T-helper 1 cell treated with Interleukin-12 subunit alpha and Interleukin-12 subunit beta and Interleukin-4 antibody, amounts not matched to agents 30 μg/mL and 1 μg/mL, for 36 hours (primary cell): ENCODE data around the gene AOPEP.

Experiments used
- H3K27ac Mint-ChIP-seq: one replicate; pipeline ENCODE4 v1.8.0; 2021; ENCODE audit warnings: mild to moderate bottlenecking, mixed read lengths
- H3K27me3 Mint-ChIP-seq: one replicate; pipeline ENCODE4 v1.8.0; 2021; ENCODE audit warnings: low read depth, mixed read lengths
- H3K36me3 Mint-ChIP-seq: one replicate; pipeline ENCODE4 v1.8.0; 2021; ENCODE audit warnings: low read depth, mixed read lengths
- H3K4me1 Mint-ChIP-seq: one replicate; pipeline ENCODE4 v1.8.0; 2021; ENCODE audit warnings: low read depth, mixed read lengths
- H3K4me3 Mint-ChIP-seq: one replicate; pipeline ENCODE4 v1.8.0; 2021; ENCODE audit warnings: mild to moderate bottlenecking, moderate library complexity, mixed read lengths
- H3K9me3 Mint-ChIP-seq: one replicate; pipeline ENCODE4 v1.8.0; 2021; ENCODE audit warnings: mixed read lengths

AOPEP gene

GRCh38 chr9:94920420-94921091 lies 194.1 kb downstream of the AOPEP start:
- Mint-ChIP-seq H3K4me3 (no peak overlapping the region), H3K4me1 (peaks cover 3% of the 10 kb centered on the region), H3K27ac (no peak overlapping the region), H3K36me3 (no peaks in the 10 kb centered on the region), H3K27me3 (no peaks in the 10 kb centered on the region), H3K9me3 (no peaks in the 10 kb centered on the region)

DNA sequence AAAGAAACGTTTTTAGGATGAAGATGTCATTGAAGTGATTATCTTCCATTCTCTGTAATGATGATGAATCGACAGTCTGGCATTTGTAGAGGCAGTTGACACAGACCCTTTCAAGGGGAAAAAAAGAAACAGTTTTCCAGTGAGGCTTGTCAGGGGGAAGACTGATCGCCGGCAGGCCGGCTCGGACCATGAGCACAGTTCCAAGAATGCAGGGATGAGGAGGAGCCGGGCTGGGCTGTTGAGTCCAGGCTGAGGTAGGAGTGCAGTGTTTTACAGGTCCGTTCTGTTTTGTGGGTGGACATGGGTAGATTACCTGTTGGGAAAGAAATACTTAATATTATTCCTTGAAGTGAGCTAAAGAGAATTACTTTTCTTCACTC lies 194.6 kb downstream of the AOPEP start:
- H3K4me3 Mint-ChIP-seq: no peak overlapping the region

GRCh38 chr9:94921656-94922055 lies 195.2 kb downstream of the AOPEP start:
- H3K4me3 Mint-ChIP-seq: no peak overlapping the region
- peaks cover 3% of the 10 kb centered on the region for H3K4me1 Mint-ChIP-seq
- no peaks in the 10 kb centered on the region for H3K36me3 Mint-ChIP-seq
- H3K9me3 Mint-ChIP-seq: no peaks in the 10 kb centered on the region
- no peak overlapping the region for H3K27ac Mint-ChIP-seq
- no peaks in the 10 kb centered on the region for H3K27me3 Mint-ChIP-seq

More for the DNA sequence above, 194.6 kb downstream of the AOPEP start:
- no peak overlapping the region for H3K27ac Mint-ChIP-seq
- H3K27me3 Mint-ChIP-seq: no peaks in the 10 kb centered on the region
- H3K4me1 Mint-ChIP-seq: peaks cover 3% of the 10 kb centered on the region
- no peaks in the 10 kb centered on the region for H3K36me3 Mint-ChIP-seq
- H3K9me3 Mint-ChIP-seq: no peaks in the 10 kb centered on the region

GRCh38 chr9:94922098-94922607 lies 195.7 kb downstream of the AOPEP start:
- Mint-ChIP-seq H3K4me3 (no peak overlapping the region), H3K4me1 (peaks cover 3% of the 10 kb centered on the region), H3K27me3 (no peaks in the 10 kb centered on the region), H3K27ac (no peak overlapping the region), H3K9me3 (no peaks in the 10 kb centered on the region), H3K36me3 (no peaks in the 10 kb centered on the region)

- Mint-ChIP-seq H3K27ac (no peak overlapping the region), H3K4me1 (peaks cover 1% of the 10 kb centered on the region), H3K4me3 (no peak overlapping the region), H3K36me3 (no peaks in the 10 kb centered on the region), H3K9me3 (no peaks in the 10 kb centered on the region), H3K27me3 (no peaks in the 10 kb centered on the region)
Observed at GRCh38 chr9:94922691-94923107, 196.2 kb downstream of the AOPEP start.

DNA sequence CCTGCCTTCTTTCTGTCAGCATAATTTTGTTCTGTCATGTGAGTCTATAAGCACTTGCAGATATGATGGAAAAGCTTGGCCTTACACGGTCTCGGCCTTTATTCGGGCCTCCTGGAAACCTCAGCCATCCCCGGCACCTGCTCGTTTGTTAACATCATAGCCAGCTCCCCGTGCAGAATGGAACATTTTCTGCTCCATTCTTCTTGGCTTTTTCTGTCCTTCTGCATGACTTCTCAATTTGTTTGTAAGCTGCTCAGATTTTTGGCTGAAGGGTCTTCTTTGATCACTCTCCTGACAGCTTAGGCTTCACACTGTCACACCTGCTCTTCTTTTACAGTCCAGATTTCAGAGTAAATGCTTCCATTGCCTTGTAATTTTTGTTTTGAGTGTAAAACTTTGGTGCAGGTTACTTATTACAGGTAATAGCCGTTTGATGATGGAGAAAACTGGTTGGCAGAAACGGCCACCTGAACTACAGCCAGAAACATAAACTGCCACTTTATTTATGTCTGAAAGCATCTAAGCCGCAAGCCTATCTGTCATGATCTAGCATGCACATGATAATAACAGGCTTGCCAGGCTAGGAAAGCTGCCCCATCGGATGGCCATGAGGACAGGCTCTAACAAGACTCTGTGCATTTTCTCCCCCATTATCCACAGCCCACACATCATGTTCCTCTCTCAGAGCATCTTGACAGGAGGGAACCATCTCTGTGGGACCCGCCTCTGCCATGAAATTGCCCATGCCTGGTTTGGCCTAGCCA lies 197.0 kb downstream of the AOPEP start:
- Mint-ChIP-seq H3K27ac (no peak overlapping the region), H3K4me1 (peaks cover 1% of the 10 kb centered on the region), H3K36me3 (no peaks in the 10 kb centered on the region), H3K4me3 (no peak overlapping the region), H3K27me3 (no peaks in the 10 kb centered on the region), H3K9me3 (no peaks in the 10 kb centered on the region)

DNA sequence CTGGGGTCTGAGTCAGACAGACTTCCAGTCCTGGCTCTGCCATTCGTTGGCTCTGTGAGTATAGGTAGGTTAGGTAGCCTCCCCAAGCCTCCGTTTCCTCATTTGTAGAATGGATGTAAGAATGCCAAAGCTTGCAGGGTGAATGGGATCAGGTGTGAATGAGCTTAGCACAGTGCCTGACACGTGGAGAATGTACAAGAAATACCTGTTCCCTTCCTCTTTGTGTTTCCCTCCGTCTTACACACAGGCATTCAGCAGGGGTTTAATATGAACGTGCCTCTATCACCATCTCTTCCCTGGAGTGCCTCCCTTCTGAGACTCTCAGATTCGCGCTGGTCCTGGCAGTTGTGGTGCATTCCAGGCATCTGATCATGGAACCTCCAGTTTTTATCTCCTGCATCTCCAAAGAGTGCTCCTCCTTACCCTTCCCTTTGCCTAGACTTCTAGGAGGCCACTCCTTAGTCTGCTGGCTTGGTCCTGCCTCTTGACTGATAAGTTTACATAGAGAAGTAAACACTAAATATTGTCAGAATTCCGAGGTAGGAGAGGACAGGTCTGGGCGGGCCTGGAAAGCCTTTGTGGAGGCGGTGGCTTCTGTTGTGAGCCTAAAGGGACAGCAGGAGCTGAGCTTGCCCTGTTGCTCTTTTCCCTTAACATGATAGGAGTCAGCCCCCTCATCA lies 199.4 kb downstream of the AOPEP start:
- H3K4me3 Mint-ChIP-seq: no peak overlapping the region
- no peaks in the 10 kb centered on the region for H3K27me3 Mint-ChIP-seq
- no peak overlapping the region for H3K27ac Mint-ChIP-seq
- H3K36me3 Mint-ChIP-seq: no peaks in the 10 kb centered on the region
- no peaks in the 10 kb centered on the region for H3K4me1 Mint-ChIP-seq
- no peaks in the 10 kb centered on the region for H3K9me3 Mint-ChIP-seq

DNA sequence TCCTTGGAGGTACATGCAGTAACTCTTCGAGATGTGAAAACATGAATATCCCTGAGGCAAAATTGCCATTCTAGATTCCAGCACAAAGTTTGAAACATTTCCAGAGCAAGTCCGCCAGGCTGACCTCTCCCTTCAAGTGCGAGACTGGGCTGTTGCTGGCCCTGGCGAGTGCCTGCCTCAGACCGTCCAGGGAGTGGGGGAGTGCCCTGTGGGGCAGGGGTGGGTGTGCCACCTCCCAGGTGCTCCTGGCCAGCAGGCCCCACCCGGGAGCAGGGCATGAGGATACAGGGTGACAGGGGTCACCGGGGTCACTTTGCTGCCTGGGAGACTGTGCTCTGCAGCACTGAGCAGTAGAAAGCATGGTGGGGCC lies 199.9 kb downstream of the AOPEP start:
- H3K9me3 Mint-ChIP-seq: no peaks in the 10 kb centered on the region
- no peak overlapping the region for H3K4me3 Mint-ChIP-seq
- no peaks in the 10 kb centered on the region for H3K4me1 Mint-ChIP-seq
- H3K36me3 Mint-ChIP-seq: no peaks in the 10 kb centered on the region
- no peaks in the 10 kb centered on the region for H3K27me3 Mint-ChIP-seq
- no peak overlapping the region for H3K27ac Mint-ChIP-seq

DNA sequence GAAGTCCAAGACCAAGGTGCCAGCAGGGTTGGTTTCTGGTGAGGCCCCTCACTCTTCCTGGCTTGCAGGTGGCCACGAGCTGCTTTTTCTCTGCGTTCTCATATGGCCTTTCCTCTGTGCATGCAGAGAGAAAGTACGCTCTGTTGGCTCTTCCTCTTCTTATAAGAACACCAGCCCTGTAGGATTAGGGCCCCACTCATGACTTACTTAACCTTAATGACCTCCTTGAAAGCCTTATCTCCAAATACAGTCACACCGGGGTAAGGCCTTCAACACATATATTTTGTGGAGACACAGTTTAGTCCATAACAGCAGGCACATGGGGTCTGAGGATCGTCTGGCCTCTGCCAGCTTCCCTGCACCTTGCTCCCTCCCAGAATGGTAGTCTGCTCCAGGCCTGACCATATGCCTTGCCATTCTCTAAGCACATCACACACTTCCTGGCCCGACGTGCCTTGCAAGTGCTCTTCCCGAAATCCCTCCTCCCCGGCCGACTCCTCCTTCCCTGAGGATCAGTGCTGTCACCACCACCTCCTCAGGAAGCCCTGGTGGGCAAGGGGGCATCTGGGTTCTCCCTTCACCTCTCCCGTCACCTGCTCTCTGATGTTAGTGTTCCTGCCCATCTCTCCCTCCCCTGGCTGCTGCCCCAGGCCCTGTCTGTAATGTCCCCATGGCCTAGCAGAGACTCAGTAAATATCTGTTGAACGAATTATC lies 200.7 kb downstream of the AOPEP start:
- Mint-ChIP-seq H3K36me3 (no peaks in the 10 kb centered on the region), H3K4me3 (no peak overlapping the region), H3K9me3 (no peaks in the 10 kb centered on the region), H3K27ac (no peak overlapping the region), H3K27me3 (no peaks in the 10 kb centered on the region), H3K4me1 (no peaks in the 10 kb centered on the region)

DNA sequence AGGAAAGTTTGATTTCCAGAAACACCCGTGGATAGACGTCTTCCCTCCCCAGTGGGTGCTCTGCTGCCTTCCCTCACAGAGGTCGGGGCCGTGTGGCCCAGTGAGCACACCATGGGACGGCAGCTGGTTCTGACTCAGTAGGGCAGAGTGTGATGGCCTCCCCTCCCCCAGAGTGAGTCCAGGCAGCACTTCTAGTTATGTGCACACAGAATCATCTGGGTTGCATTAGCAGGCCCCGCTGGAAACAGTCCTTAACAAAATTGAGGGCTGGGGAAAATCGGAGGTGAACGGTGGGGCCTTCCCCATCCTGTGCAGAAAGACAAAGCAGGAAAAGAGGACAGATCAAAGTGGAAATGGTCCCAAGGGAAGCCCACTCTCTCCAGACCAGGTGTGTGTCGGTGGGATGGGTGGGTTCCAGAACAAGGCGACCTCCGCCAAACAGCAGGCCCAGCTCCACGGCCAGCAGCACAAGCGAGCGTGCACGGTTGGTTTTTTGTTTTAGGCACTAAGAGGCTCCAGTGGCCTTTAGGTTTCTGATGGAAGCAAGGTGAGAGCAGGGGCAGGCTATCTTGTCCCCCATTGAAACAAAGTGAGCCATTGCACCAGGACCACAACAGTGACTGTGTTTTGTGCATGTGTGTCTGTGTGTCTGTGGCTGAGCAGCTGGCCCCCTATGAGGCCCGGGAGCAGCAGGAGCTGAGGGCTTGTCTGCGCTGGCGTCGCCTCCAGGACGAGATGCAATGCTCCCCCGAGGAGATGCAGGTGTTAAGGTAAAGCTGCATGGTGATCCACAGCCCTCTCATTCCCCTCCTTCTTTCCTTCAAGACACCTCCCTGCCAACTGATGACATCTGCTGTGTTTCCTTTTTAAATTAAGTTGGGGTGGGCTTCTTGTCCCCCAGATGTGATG lies 201.5 kb downstream of the AOPEP start:
- H3K9me3 Mint-ChIP-seq: no peaks in the 10 kb centered on the region
- no peaks in the 10 kb centered on the region for H3K36me3 Mint-ChIP-seq
- H3K27me3 Mint-ChIP-seq: no peaks in the 10 kb centered on the region
- no peak overlapping the region for H3K27ac Mint-ChIP-seq
- no peak overlapping the region for H3K4me3 Mint-ChIP-seq
- H3K4me1 Mint-ChIP-seq: no peaks in the 10 kb centered on the region

DNA sequence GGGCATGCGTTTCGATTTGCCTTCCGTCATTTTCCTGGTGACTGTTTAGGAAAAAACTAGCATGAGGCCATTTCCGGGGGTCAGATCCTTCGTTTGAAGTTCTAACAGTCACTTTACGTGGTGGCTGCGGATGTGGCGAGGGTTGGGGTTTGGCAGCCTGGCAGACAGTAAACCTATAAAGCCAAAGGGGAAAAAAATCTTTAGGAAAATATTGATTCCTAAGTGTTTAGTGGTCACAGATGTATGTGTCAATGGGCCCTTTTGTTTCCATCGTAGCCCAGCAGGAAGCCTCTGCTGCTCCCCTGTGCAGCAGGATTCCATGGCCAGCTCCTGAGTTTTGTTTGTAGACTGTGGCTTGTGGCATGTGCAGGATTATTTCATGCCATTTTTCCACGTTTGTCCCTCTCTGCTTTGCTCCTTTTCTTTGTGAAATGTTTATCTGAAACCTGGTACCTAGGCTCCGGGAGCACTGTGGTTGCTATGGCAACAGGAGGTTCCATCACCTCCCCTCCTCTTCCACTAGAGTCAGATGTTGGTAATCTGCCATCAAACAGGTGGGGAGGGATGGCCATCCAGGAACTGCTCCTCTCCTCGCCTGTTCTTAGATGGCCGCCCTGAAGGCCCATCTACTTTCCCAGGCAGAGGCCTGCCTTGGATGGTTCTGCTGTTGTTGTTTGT lies 202.3 kb downstream of the AOPEP start:
- Mint-ChIP-seq H3K4me3 (no peak overlapping the region), H3K36me3 (no peaks in the 10 kb centered on the region), H3K9me3 (no peaks in the 10 kb centered on the region), H3K27me3 (no peaks in the 10 kb centered on the region), H3K27ac (no peak overlapping the region), H3K4me1 (no peaks in the 10 kb centered on the region)

DNA sequence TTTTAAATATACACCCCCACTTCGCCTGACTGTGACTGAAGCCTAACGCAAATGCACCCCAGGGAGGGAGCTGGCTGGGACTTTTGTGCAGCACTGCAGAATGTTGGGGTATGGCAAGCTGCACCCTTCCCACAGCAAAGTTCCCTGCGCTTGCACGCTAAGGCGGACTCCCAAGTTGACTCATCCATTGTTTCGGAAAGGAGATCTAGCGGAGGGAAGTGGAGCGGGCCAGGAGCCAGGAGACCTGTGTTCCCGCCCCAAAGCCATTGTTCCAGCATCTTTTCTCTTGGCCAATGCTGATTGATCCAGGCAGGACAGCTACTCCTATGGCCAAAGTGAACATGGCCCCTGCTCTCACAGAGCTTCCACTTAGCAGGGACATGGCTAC lies 202.9 kb downstream of the AOPEP start:
- Mint-ChIP-seq H3K9me3 (no peaks in the 10 kb centered on the region), H3K4me3 (no peak overlapping the region), H3K27me3 (no peaks in the 10 kb centered on the region), H3K36me3 (no peaks in the 10 kb centered on the region), H3K4me1 (no peaks in the 10 kb centered on the region), H3K27ac (no peak overlapping the region)

DNA sequence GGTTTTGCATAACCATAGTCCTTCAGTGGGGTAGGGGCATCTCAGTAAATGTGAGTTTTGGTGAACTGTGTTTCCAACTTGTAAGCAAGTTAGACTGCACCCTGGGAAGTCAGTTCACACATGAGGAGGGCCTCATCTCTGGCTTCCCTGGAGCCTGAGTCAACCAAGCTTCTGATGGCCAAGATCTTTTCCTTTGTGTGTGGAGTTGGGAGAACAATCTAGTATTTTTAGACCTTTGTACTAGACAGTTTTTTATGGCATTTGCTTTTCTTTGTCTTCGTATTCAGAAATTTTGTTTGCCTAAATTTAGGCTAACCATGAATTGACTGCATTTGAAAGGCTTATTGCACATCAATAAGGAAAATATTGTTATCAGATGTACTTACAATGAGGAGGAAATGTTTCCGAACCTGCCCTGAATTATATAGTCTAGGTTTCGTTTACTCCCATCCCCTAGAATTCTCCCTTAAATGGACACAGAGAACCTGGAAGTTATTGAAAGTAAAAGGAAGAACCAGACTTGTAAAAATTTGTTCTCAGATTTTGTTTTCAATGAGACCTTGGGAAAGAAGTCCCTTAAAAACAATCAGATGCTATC lies 204.6 kb downstream of the AOPEP start:
- H3K4me1 Mint-ChIP-seq: no peaks in the 10 kb centered on the region
- no peak overlapping the region for H3K27ac Mint-ChIP-seq
- no peaks in the 10 kb centered on the region for H3K27me3 Mint-ChIP-seq
- no peak overlapping the region for H3K4me3 Mint-ChIP-seq
- no peaks in the 10 kb centered on the region for H3K9me3 Mint-ChIP-seq
- H3K36me3 Mint-ChIP-seq: no peaks in the 10 kb centered on the region
